Body of pancreas (tissue), 4 donors: ENCODE measurements around the gene FGF12.

ENCODE experiments used
- POLR2A ChIP-seq, 3 donors: fragments of 450-650 bp; IDR thresholded peaks; one replicate each; pipeline ENCODE4 v1.6.1; 2016; ENCODE audit warnings: antibody characterized with exemption in 3 of 3, mild to moderate bottlenecking in 2 of 3
- TF ChIP-seq, protein P1 (sequence below), 7 experiments: fragments of 450-650 bp in 4 of 7; fragments of 200-600 bp in 3 of 7; sonication (generic) in 3 of 7; IDR thresholded peaks; one replicate each; pipeline ENCODE4 v1.5.1; 2016 to 2019; ENCODE audit warnings: antibody characterized with exemption in 7 of 7

DNA sequence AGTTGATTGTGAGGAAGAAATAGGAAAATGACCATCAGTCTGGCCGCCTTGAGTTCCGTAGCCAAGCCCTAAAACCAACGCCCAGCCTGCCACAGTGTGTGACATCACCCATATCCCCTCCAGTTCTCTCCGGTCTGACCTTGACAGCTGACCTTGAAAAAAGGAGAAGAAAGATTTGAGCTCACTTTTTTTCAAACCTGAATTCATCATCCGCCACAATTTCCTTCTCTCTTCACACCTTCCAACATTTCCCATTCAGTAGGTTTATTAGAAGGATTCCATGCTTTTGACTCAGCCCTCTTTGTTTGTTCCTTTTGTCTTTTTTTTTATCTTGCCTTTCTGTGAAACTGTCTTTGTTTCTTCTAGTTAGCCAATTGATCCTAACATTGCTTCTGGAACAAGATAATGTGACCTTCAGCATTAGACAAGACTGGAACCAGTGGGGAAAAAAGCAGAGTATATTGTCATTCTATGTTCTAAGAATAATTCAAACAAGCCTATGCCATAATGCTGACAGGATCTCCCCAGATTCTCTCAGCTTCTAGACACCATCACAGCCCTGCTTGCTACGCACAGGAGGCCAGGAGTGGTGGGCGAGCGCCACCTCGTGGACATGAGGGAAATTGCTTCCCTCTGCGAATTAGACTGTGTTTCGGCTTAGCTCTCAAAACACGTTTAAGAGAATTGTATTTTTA is 283.1 kb downstream of the FGF12 start:
- no peak for TF ChIP-seq POLR2A (IDR thresholded peaks at IDR 0.05)
- TF ChIP-seq, protein P1, sequence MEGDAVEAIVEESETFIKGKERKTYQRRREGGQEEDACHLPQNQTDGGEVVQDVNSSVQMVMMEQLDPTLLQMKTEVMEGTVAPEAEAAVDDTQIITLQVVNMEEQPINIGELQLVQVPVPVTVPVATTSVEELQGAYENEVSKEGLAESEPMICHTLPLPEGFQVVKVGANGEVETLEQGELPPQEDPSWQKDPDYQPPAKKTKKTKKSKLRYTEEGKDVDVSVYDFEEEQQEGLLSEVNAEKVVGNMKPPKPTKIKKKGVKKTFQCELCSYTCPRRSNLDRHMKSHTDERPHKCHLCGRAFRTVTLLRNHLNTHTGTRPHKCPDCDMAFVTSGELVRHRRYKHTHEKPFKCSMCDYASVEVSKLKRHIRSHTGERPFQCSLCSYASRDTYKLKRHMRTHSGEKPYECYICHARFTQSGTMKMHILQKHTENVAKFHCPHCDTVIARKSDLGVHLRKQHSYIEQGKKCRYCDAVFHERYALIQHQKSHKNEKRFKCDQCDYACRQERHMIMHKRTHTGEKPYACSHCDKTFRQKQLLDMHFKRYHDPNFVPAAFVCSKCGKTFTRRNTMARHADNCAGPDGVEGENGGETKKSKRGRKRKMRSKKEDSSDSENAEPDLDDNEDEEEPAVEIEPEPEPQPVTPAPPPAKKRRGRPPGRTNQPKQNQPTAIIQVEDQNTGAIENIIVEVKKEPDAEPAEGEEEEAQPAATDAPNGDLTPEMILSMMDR (IDR thresholded peaks at IDR 0.05) = peak; percentile 91 to 99 (median 97)
